ENCODE results near the gene SLC22A15.
"Not testable (repeated sequence)": the region's sequence is repeated elsewhere in the genome, so short reads cannot be mapped to it uniquely, and the experiment has no call there.

Gene SLC22A15

DNA sequence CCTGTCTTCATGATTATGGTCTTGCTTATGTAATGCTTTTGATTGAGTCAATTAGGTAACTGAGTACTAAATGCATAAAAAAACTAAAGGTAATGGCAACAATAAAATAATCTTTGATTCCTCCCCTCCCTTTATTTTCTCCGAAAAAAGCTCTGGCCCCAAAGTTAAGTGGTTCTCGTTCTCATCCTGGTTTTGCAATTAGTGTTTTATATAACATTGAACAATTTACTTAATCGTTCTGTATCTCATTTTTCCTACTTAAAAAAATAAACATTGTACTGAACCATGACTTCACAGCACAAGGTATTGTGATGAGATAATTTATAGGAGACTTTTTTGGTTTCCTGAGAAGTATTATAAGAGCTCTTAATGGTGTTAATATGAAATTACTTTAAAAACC is 11.3 kb downstream of the SLC22A15 start:
- no peak overlapping the region for H3K27ac ChIP-seq
- TF ChIP-seq EZH2 (IDR thresholded peaks at IDR 0.05) (no peak), FOXP2 (optimal IDR thresholded peaks at IDR 0.05; ENCODE audit: control extremely low read depth, extremely low read length, insufficient read depth) (no peak)
- no peaks in the 10 kb centered on the region for H3K9me3 ChIP-seq (ENCODE audit: low read depth, low read length)
- no peak for DNase-seq (ENCODE audit: low read depth, low spot score)
- no peak overlapping the region for H3K9ac ChIP-seq (ENCODE audit: insufficient read length)
- H3K36me3 ChIP-seq (ENCODE audit: insufficient read depth, low read length), result no peaks in the 10 kb centered on the region
- no peak overlapping the region for H3K4me3 ChIP-seq

DNA sequence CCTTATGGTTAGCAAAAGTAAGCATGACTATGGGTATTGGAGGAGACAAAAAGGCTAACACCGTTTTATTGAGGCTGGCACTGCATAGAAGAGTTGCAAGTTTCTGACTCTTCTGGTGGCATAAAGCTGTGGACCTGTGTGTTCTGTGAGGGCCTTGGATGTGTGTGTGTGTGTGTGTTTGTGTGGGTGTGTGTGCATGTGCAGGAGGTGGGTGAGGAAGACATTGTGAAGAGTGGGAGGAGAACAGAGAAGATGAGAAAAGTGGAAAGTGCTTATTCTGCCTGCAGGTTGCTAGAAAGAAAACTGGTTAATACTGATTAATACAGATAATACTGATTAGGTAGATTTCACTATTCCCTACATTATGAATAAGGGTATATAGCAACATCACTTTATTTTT is 12.6 kb downstream of the SLC22A15 start:
- TF ChIP-seq FOXP2 (optimal IDR thresholded peaks at IDR 0.05; ENCODE audit: control extremely low read depth, extremely low read length, insufficient read depth), result no peak
- TF ChIP-seq EZH2 (IDR thresholded peaks at IDR 0.05), result no peak
- no peak for TF ChIP-seq POLR2AphosphoS5 (IDR thresholded peaks at IDR 0.05; ENCODE audit: borderline replicate concordance, low read depth, low read length)
- H3K27ac ChIP-seq, result no peak overlapping the region
- H3K9me3 ChIP-seq (ENCODE audit: low read depth, low read length), result no peaks in the 10 kb centered on the region
- H3K36me3 ChIP-seq (ENCODE audit: insufficient read depth, low read length), result no peaks in the 10 kb centered on the region
- H3K9ac ChIP-seq (ENCODE audit: insufficient read length), result no peak overlapping the region
- no peak for DNase-seq (ENCODE audit: low read depth, low spot score)
- H3K4me3 ChIP-seq, result no peak overlapping the region

GRCh38 chr1:115989699-115990098 is 13.4 kb downstream of the SLC22A15 start:
- Histone ChIP-seq H3K9me3 (ENCODE audit: low read depth, low read length) (no peaks in the 10 kb centered on the region), H3K4me3 (no peak overlapping the region), H3K27ac (no peak overlapping the region), H3K36me3 (ENCODE audit: insufficient read depth, low read length) (no peaks in the 10 kb centered on the region), H3K9ac (ENCODE audit: insufficient read length) (no peak overlapping the region)
- DNase-seq (ENCODE audit: low read depth, low spot score), result no peak
- TF ChIP-seq POLR2AphosphoS5 (IDR thresholded peaks at IDR 0.05; ENCODE audit: borderline replicate concordance, low read depth, low read length), result no peak

- Histone ChIP-seq H3K4me3 (no peak overlapping the region), H3K27ac (no peak overlapping the region), H3K9me3 (ENCODE audit: low read depth, low read length) (no peaks in the 10 kb centered on the region), H3K9ac (ENCODE audit: insufficient read length) (no peak overlapping the region), H3K36me3 (ENCODE audit: insufficient read depth, low read length) (no peaks in the 10 kb centered on the region)
- no peak for DNase-seq (ENCODE audit: low read depth, low spot score)
- TF ChIP-seq POLR2AphosphoS5 (IDR thresholded peaks at IDR 0.05; ENCODE audit: borderline replicate concordance, low read depth, low read length) (no peak), EZH2 (IDR thresholded peaks at IDR 0.05) (no peak), FOXP2 (optimal IDR thresholded peaks at IDR 0.05; ENCODE audit: control extremely low read depth, extremely low read length, insufficient read depth) (no peak)
These were observed 15.6 kb downstream of the SLC22A15 start for GRCh38 chr1:115991909-115992308.

DNA sequence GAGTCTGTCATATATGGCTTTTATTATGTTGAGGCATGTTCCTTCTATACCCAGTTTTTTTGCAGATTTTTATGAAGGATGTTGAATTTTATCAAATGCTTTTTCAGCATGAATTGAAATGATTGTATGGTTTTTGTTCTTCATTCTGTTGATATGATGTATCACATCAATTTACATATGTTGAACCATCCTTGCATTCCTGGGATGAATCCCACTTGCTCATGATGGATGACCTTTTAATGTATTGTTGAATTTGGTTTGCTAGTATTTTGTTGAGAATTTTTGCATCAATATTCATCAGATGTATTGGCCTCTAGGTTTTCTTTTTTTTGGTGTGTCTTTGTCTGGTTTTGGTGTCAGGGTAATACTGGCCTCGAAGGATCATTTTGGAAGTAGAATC is 21.6 kb downstream of the SLC22A15 start:
- H3K4me3 ChIP-seq; H3K27ac ChIP-seq; H3K36me3 ChIP-seq (ENCODE audit: insufficient read depth, low read length); DNase-seq (ENCODE audit: low read depth, low spot score); H3K9me3 ChIP-seq (ENCODE audit: low read depth, low read length); H3K9ac ChIP-seq (ENCODE audit: insufficient read length): not testable (repeated sequence)

DNA sequence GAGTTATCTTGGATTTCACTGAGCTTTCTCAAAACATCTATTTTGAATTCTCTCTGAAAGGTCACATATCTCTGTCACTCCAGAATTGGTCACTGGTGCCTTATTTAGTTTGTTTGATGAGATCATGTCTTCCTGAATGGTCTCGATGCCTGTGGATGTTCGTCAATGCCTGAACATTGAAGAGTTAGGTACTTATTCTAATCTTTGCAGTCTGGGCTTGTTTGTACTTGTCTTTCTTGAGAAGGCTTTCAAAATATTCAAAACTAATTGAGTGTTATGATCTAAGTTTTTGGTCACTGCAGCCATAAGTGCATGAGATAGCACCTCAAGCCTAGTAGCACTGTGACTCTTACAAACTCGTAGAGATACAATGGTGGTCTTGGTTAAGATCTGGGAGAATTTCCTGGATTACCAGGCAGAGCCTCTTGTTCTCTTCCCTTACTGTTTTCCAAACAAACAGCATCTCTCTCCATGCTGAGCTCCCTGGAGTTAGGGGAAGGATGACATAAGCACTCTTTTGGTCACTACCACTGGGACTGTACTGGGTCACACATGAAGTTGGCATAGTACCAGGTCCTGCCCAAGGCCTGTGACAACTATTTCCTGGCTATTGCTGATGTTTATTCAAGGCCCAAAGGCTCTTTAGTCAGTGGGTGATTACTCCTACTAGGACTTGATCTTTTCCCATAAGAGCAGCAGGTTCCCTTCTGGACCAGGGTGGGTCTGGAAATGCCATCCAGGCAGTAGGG is 25.6 kb downstream of the SLC22A15 start:
- DNase-seq (ENCODE audit: low read depth, low spot score), result no peak
- Histone ChIP-seq H3K27ac (no peak overlapping the region), H3K4me3 (no peak overlapping the region), H3K9ac (ENCODE audit: insufficient read length) (no peak overlapping the region), H3K9me3 (ENCODE audit: low read depth, low read length) (0 out of 2 replicates have a peak, but pooled peaks cover 4% of the 10 kb centered on the region), H3K36me3 (ENCODE audit: insufficient read depth, low read length) (no peaks in the 10 kb centered on the region)
- TF ChIP-seq POLR2AphosphoS5 (IDR thresholded peaks at IDR 0.05; ENCODE audit: borderline replicate concordance, low read depth, low read length) (no peak), FOXP2 (optimal IDR thresholded peaks at IDR 0.05; ENCODE audit: control extremely low read depth, extremely low read length, insufficient read depth) (no peak), EZH2 (IDR thresholded peaks at IDR 0.05) (no peak)

- Histone ChIP-seq H3K27ac (no peak overlapping the region), H3K9ac (ENCODE audit: insufficient read length) (no peak overlapping the region), H3K4me3 (no peak overlapping the region), H3K36me3 (ENCODE audit: insufficient read depth, low read length) (no peaks in the 10 kb centered on the region), H3K9me3 (ENCODE audit: low read depth, low read length) (0 out of 2 replicates have a peak, but pooled peaks cover 4% of the 10 kb centered on the region)
- no peak for DNase-seq (ENCODE audit: low read depth, low spot score)
- TF ChIP-seq FOXP2 (optimal IDR thresholded peaks at IDR 0.05; ENCODE audit: control extremely low read depth, extremely low read length, insufficient read depth), result no peak
- no peak for TF ChIP-seq EZH2 (IDR thresholded peaks at IDR 0.05)
- no peak for TF ChIP-seq POLR2AphosphoS5 (IDR thresholded peaks at IDR 0.05; ENCODE audit: borderline replicate concordance, low read depth, low read length)
These were observed 26.6 kb downstream of the SLC22A15 start for GRCh38 chr1:116002781-116003420.

DNA sequence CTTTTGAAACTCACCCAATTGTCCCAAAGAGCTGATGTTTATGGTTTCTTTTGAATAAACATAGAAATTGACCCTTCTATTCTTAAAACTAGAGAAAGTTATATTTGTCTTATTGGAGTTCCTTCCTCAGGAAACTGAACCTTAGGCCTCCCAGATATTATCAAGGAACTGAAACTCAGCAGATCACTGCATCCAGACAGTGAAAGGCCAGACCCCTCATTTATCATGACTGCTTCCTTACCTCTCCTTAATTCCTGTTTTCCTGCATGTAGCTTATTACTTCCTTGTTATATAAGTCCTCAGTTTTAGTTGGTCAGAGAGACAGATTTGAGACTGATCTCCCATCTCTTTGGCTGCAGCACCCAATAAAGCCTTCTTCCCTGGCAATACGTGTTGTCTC is 27.5 kb downstream of the SLC22A15 start:
- no peak for TF ChIP-seq POLR2AphosphoS5 (IDR thresholded peaks at IDR 0.05; ENCODE audit: borderline replicate concordance, low read depth, low read length)
- no peak for TF ChIP-seq EZH2 (IDR thresholded peaks at IDR 0.05)
- TF ChIP-seq FOXP2 (optimal IDR thresholded peaks at IDR 0.05; ENCODE audit: control extremely low read depth, extremely low read length, insufficient read depth), result no peak
- H3K27ac ChIP-seq, result no peak overlapping the region
- no peak overlapping the region for H3K9ac ChIP-seq (ENCODE audit: insufficient read length)
- no peaks in the 10 kb centered on the region for H3K9me3 ChIP-seq (ENCODE audit: low read depth, low read length)
- H3K4me3 ChIP-seq, result no peak overlapping the region
- DNase-seq (ENCODE audit: low read depth, low spot score), result no peak
- H3K36me3 ChIP-seq (ENCODE audit: insufficient read depth, low read length), result no peaks in the 10 kb centered on the region

- Histone ChIP-seq H3K36me3 (ENCODE audit: insufficient read depth, low read length) (no peaks in the 10 kb centered on the region), H3K27ac (no peak overlapping the region), H3K9ac (ENCODE audit: insufficient read length) (no peak overlapping the region), H3K9me3 (ENCODE audit: low read depth, low read length) (no peaks in the 10 kb centered on the region), H3K4me3 (no peak overlapping the region)
- TF ChIP-seq POLR2AphosphoS5 (IDR thresholded peaks at IDR 0.05; ENCODE audit: borderline replicate concordance, low read depth, low read length), result no peak
- TF ChIP-seq FOXP2 (optimal IDR thresholded peaks at IDR 0.05; ENCODE audit: control extremely low read depth, extremely low read length, insufficient read depth), result no peak
- TF ChIP-seq EZH2 (IDR thresholded peaks at IDR 0.05), result no peak
- no peak for DNase-seq (ENCODE audit: low read depth, low spot score)
These were observed 30.2 kb downstream of the SLC22A15 start for GRCh38 chr1:116006486-116006964.
